Nephron (organoid): ENCODE data around the gene EAF1.

Experiments
- H3K27ac Mint-ChIP-seq, 3 experiments: 2 replicates each; pipeline ENCODE4 v1.8.0; 2020; ENCODE audit warnings: mixed read lengths in 3 of 3, mild to moderate bottlenecking in 2 of 3, moderate library complexity in 1 of 3
- H3K27me3 Mint-ChIP-seq: 2 replicates; pipeline ENCODE4 v1.8.0; 2021; ENCODE audit warnings: low read depth, mild to moderate bottlenecking, moderate library complexity, mixed read lengths
- H3K36me3 Mint-ChIP-seq: 2 replicates; pipeline ENCODE4 v1.8.0; 2020; ENCODE audit warnings: low read depth, mixed read lengths
- H3K4me1 Mint-ChIP-seq: 2 replicates; pipeline ENCODE4 v1.8.0; 2020; ENCODE audit warnings: mixed read lengths
- H3K4me3 Mint-ChIP-seq, 3 experiments: 2 replicates each; pipeline ENCODE4 v1.8.0; 2020; ENCODE audit warnings: mild to moderate bottlenecking in 3 of 3, mixed read lengths in 3 of 3, moderate library complexity in 2 of 3
- H3K9me3 Mint-ChIP-seq: 2 replicates; pipeline ENCODE4 v1.8.0; 2020; ENCODE audit warnings: mixed read lengths
- TF ChIP-seq, protein P1 (sequence below), 3 experiments: fragments of 200-600 bp; sonication (generic); IDR thresholded peaks; one replicate each; pipeline ENCODE4 v1.5.0; 2021; ENCODE audit warnings: antibody characterized with exemption in 3 of 3; ENCODE audit not compliant: unreplicated experiment in 3 of 3

The EAF1 gene

DNA sequence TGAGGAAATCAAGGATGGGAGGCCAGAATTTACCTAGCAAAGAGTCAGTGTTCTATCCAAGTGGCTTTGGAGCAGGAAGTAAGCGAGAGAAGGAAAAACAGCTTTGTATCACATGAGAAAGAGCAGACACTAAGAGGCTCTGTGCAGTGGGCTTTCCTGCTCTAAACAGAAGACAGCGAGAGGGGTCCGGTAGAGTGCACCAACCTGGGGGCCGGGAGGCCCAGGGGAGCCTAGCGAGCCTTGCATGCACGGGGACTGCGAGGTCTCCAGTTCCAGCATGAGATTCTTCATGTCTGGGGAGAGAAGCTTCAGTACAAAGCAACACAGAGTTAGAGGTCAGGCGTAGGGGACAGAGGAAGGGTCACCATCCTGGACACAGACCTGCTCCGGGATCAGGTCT is 60.6 kb downstream of the EAF1 start:
- Mint-ChIP-seq H3K27ac (no peak overlapping the region), H3K27me3 (no peaks in the 10 kb centered on the region), H3K4me3 (no peak overlapping the region), H3K36me3 (peaks cover 30% of the 10 kb centered on the region), H3K9me3 (peaks cover 4% of the 10 kb centered on the region), H3K4me1 (peaks cover 4% of the 10 kb centered on the region)
- TF ChIP-seq, protein P1, sequence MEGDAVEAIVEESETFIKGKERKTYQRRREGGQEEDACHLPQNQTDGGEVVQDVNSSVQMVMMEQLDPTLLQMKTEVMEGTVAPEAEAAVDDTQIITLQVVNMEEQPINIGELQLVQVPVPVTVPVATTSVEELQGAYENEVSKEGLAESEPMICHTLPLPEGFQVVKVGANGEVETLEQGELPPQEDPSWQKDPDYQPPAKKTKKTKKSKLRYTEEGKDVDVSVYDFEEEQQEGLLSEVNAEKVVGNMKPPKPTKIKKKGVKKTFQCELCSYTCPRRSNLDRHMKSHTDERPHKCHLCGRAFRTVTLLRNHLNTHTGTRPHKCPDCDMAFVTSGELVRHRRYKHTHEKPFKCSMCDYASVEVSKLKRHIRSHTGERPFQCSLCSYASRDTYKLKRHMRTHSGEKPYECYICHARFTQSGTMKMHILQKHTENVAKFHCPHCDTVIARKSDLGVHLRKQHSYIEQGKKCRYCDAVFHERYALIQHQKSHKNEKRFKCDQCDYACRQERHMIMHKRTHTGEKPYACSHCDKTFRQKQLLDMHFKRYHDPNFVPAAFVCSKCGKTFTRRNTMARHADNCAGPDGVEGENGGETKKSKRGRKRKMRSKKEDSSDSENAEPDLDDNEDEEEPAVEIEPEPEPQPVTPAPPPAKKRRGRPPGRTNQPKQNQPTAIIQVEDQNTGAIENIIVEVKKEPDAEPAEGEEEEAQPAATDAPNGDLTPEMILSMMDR (IDR thresholded peaks at IDR 0.05; ENCODE audit: unreplicated experiment in 3 of 3), result no peak

DNA sequence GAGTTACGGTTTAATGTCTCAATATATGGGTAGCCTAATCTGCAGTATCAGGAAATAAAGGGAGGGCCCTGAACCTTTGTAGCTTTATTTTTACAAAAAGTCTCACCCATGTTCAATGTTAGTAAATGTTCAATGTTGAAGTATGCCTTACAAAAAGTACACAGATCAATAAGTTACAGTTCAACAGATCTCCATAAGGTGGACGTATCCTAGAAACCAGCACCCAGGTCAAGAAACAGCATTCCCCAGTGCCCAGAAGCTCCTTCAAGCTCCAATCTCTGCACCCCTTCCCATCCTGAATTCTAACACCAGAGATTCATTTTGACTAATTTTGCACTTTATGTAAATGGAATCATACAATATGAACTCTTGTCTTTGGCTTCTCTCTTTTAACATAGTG is 62.8 kb downstream of the EAF1 start:
- no peak overlapping the region for H3K27ac Mint-ChIP-seq
- H3K4me3 Mint-ChIP-seq, result no peak overlapping the region
- TF ChIP-seq, protein P1 (IDR thresholded peaks at IDR 0.05; ENCODE audit: unreplicated experiment in 3 of 3), result no peak
- H3K36me3 Mint-ChIP-seq, result peaks cover 21% of the 10 kb centered on the region
- peaks cover 12% of the 10 kb centered on the region for H3K4me1 Mint-ChIP-seq
- peaks cover 4% of the 10 kb centered on the region for H3K27me3 Mint-ChIP-seq
- H3K9me3 Mint-ChIP-seq, result no peaks in the 10 kb centered on the region

DNA sequence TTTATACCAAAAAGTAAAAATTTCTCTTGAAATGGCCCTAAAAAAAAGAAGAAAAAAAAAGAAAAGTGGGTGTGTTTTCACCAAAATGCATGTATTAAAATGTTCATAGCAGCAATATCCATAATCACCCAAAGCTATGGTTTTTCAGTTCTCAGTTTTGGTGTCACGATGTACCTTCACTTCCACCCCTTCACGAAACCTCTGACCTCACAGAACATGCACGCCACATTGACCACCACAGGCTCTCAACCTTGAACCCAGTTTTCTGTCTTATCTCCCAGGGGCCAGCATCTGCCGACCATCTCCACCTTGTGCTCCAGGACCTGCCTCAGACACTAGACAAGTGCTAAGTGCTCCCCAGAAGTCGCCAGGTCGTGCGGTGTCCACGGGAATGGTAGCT is 63.7 kb downstream of the EAF1 start:
- peaks cover 5% of the 10 kb centered on the region for H3K27me3 Mint-ChIP-seq
- H3K27ac Mint-ChIP-seq, result no peak overlapping the region
- H3K36me3 Mint-ChIP-seq, result peaks cover 15% of the 10 kb centered on the region
- peaks cover 22% of the 10 kb centered on the region for H3K4me1 Mint-ChIP-seq
- H3K4me3 Mint-ChIP-seq, result no peak overlapping the region
- TF ChIP-seq, protein P1 (IDR thresholded peaks at IDR 0.05; ENCODE audit: unreplicated experiment in 3 of 3), result no peak
- no peaks in the 10 kb centered on the region for H3K9me3 Mint-ChIP-seq
